ENCODE results near the gene ANO6.
A peak's percentile ranks its signal among the peaks of the same experiment; 100 is the strongest.

ANO6 gene

GRCh38 chr12:45248095-45248494 is 32.2 kb downstream of the ANO6 start:
- H3K4me3 ChIP-seq (ENCODE audit: control insufficient read depth in 1 of 7, extremely low read depth in 1 of 7, insufficient read depth in 4 of 7, low read depth in 2 of 7, low read length in 6 of 7) = no peak overlapping the region
- 100% methylated on average over 1 of the region's 1 CpG for WGBS (ENCODE audit: insufficient coverage)
- H3K27me3 ChIP-seq (replicated peaks in 2 of 5; ENCODE audit: control insufficient read depth in 4 of 5, insufficient read depth in 5 of 5, low read length in 4 of 5) = no peaks in the 10 kb centered on the region
- no peak overlapping the region for H3K27ac ChIP-seq (ENCODE audit: insufficient read depth in 1 of 2, low read depth in 1 of 2, low read length in 2 of 2, poor library complexity in 1 of 2, severe bottlenecking in 2 of 2)
- H3K36me3 ChIP-seq (ENCODE audit: control insufficient read depth in 4 of 4, insufficient read depth in 4 of 4, low read length in 3 of 4) = no peaks in the 10 kb centered on the region
- CTCF ChIA-PET = no interaction called here
- no peak for DNase-seq
- POLR2A ChIA-PET = no interaction called here
- no peaks in the 10 kb centered on the region for H3K4me1 ChIP-seq (ENCODE audit: control extremely low read depth in 1 of 4, control insufficient read depth in 4 of 4, insufficient read depth in 4 of 4, low read length in 3 of 4)
- no peaks in the 10 kb centered on the region for H3K9me3 ChIP-seq (ENCODE audit: control extremely low read depth in 1 of 5, control insufficient read depth in 4 of 5, insufficient read depth in 2 of 5, low read depth in 1 of 5, low read length in 4 of 5)

DNA sequence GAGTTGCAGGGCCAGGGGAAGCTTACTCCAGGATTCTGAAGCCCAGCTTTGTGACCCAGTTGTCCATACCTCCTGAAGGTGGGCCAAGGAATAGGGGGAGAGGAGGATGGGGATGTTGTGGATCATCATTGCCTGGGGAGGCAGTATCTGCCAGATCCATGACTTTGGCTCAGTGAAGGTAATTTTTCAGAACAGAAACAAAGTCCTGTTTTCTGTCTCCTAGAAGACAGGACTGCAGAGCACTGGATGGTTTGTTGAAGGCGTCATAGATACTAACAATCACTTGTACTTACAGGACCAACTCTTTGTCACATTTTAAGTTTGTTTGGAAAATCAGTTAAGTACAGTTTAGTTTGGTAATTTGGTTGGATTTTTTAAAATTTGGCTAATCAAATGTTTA is 38.4 kb downstream of the ANO6 start:
- no peaks in the 10 kb centered on the region for H3K36me3 ChIP-seq (ENCODE audit: control insufficient read depth in 4 of 4, insufficient read depth in 4 of 4, low read length in 3 of 4)
- H3K27ac ChIP-seq (ENCODE audit: insufficient read depth in 1 of 2, low read depth in 1 of 2, low read length in 2 of 2, poor library complexity in 1 of 2, severe bottlenecking in 2 of 2) = no peak overlapping the region
- H3K4me1 ChIP-seq (ENCODE audit: control extremely low read depth in 1 of 4, control insufficient read depth in 4 of 4, insufficient read depth in 4 of 4, low read length in 3 of 4) = peaks cover 9 to 19% (median 13%) of the 10 kb centered on the region in 4 experiments
- H3K9me3 ChIP-seq (ENCODE audit: control extremely low read depth in 1 of 5, control insufficient read depth in 4 of 5, insufficient read depth in 2 of 5, low read depth in 1 of 5, low read length in 4 of 5) = no peaks in the 10 kb centered on the region
- ChIA-PET POLR2A (no interaction called here), CTCF (interaction anchor here (1.1 to 1.3 kb wide), 2 partner anchors 22 to 75 kb away, joined by 3 read pairs; no protein-coding TSS in a partner anchor)
- H3K27me3 ChIP-seq (replicated peaks in 2 of 5; ENCODE audit: control insufficient read depth in 4 of 5, insufficient read depth in 5 of 5, low read length in 4 of 5) = no peaks in the 10 kb centered on the region
- no peak overlapping the region for H3K4me3 ChIP-seq (ENCODE audit: control insufficient read depth in 1 of 7, extremely low read depth in 1 of 7, insufficient read depth in 4 of 7, low read depth in 2 of 7, low read length in 6 of 7)
- WGBS (ENCODE audit: insufficient coverage) = no CpG with 5 or more reads among the region's 1 CpG
- DNase-seq = no peak

- no peak for DNase-seq
- H3K27ac ChIP-seq (ENCODE audit: insufficient read depth in 1 of 2, low read depth in 1 of 2, low read length in 2 of 2, poor library complexity in 1 of 2, severe bottlenecking in 2 of 2) = no peak overlapping the region
- ChIA-PET POLR2A (no interaction called here), CTCF (no interaction called here)
- H3K9me3 ChIP-seq (ENCODE audit: control extremely low read depth in 1 of 5, control insufficient read depth in 4 of 5, insufficient read depth in 2 of 5, low read depth in 1 of 5, low read length in 4 of 5) = no peaks in the 10 kb centered on the region
- peaks cover 15 to 28% (median 20%) of the 10 kb centered on the region in 4 experiments for H3K4me1 ChIP-seq (ENCODE audit: control extremely low read depth in 1 of 4, control insufficient read depth in 4 of 4, insufficient read depth in 4 of 4, low read length in 3 of 4)
- H3K4me3 ChIP-seq (ENCODE audit: control insufficient read depth in 1 of 7, extremely low read depth in 1 of 7, insufficient read depth in 4 of 7, low read depth in 2 of 7, low read length in 6 of 7) = peak overlapping the region in 2 of 7 experiments; percentile 6 to 44
- no peaks in the 10 kb centered on the region for H3K36me3 ChIP-seq (ENCODE audit: control insufficient read depth in 4 of 4, insufficient read depth in 4 of 4, low read length in 3 of 4)
- H3K27me3 ChIP-seq (replicated peaks in 2 of 5; ENCODE audit: control insufficient read depth in 4 of 5, insufficient read depth in 5 of 5, low read length in 4 of 5) = no peaks in the 10 kb centered on the region
These were observed 40.8 kb downstream of the ANO6 start for GRCh38 chr12:45256721-45257120.

GRCh38 chr12:45257185-45257930 is 41.5 kb downstream of the ANO6 start:
- ChIA-PET CTCF (no interaction called here), POLR2A (no interaction called here)
- DNase-seq = peak; percentile 26 to 70 (median 64)
- Histone ChIP-seq H3K27ac (ENCODE audit: insufficient read depth in 1 of 2, low read depth in 1 of 2, low read length in 2 of 2, poor library complexity in 1 of 2, severe bottlenecking in 2 of 2) (no peak overlapping the region), H3K27me3 (replicated peaks in 2 of 5; ENCODE audit: control insufficient read depth in 4 of 5, insufficient read depth in 5 of 5, low read length in 4 of 5) (no peaks in the 10 kb centered on the region), H3K4me3 (ENCODE audit: control insufficient read depth in 1 of 7, extremely low read depth in 1 of 7, insufficient read depth in 4 of 7, low read depth in 2 of 7, low read length in 6 of 7) (peak overlapping the region in 3 of 7 experiments; percentile 6 to 44 (median 26)), H3K4me1 (ENCODE audit: control extremely low read depth in 1 of 4, control insufficient read depth in 4 of 4, insufficient read depth in 4 of 4, low read length in 3 of 4) (peaks cover 15 to 28% (median 20%) of the 10 kb centered on the region in 4 experiments), H3K36me3 (ENCODE audit: control insufficient read depth in 4 of 4, insufficient read depth in 4 of 4, low read length in 3 of 4) (no peaks in the 10 kb centered on the region), H3K9me3 (ENCODE audit: control extremely low read depth in 1 of 5, control insufficient read depth in 4 of 5, insufficient read depth in 2 of 5, low read depth in 1 of 5, low read length in 4 of 5) (no peaks in the 10 kb centered on the region)
- WGBS (ENCODE audit: insufficient coverage) = 29% methylated on average over 4 of the region's 6 CpGs

GRCh38 chr12:45259675-45260074 is 43.8 kb downstream of the ANO6 start:
- Histone ChIP-seq H3K36me3 (ENCODE audit: control insufficient read depth in 4 of 4, insufficient read depth in 4 of 4, low read length in 3 of 4) (no peaks in the 10 kb centered on the region), H3K4me1 (ENCODE audit: control extremely low read depth in 1 of 4, control insufficient read depth in 4 of 4, insufficient read depth in 4 of 4, low read length in 3 of 4) (peaks cover 15 to 28% (median 20%) of the 10 kb centered on the region in 4 experiments), H3K4me3 (ENCODE audit: control insufficient read depth in 1 of 7, extremely low read depth in 1 of 7, insufficient read depth in 4 of 7, low read depth in 2 of 7, low read length in 6 of 7) (no peak overlapping the region), H3K9me3 (ENCODE audit: control extremely low read depth in 1 of 5, control insufficient read depth in 4 of 5, insufficient read depth in 2 of 5, low read depth in 1 of 5, low read length in 4 of 5) (no peaks in the 10 kb centered on the region), H3K27me3 (replicated peaks in 2 of 5; ENCODE audit: control insufficient read depth in 4 of 5, insufficient read depth in 5 of 5, low read length in 4 of 5) (no peaks in the 10 kb centered on the region), H3K27ac (ENCODE audit: insufficient read depth in 1 of 2, low read depth in 1 of 2, low read length in 2 of 2, poor library complexity in 1 of 2, severe bottlenecking in 2 of 2) (no peak overlapping the region)
- WGBS (ENCODE audit: insufficient coverage) = 95% methylated on average over 2 of the region's 3 CpGs
- no peak for DNase-seq
- ChIA-PET CTCF (no interaction called here), POLR2A (no interaction called here)

DNA sequence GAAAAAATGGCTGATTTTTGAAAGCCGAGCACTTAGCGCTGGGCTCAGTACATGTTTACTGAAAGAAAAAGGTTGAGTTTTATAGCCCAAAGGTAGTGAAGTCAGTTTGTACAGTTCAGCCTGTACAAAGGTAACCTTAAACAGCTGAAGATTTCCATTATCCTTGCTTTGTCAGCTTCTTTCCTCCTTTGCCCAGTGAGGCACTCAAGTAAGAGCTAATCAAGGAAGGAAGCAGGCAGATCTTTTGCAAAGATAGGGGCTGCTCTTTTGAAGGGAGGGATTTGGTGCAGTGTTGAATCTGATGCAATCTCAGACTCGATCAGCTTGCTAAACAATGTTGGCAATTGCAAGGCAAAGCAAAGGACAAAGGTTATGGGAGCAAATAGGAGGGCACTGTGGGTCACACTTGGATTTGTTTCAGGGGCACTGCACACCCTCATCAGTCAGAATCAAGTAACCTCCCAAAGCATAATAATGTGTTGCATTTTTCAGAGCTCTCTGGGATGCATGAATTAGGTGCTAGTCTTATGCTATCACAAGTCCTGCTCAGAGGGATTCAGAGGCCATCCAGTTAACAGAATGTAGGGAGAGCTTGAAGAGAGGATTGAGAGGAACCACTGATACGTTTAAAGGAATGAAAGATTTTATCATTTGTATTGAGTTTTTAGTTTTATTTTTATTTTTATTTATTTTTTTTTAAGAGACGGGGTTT is 44.4 kb downstream of the ANO6 start:
- ChIA-PET POLR2A (interaction anchor here (0.6 kb wide), 1 partner anchor 11 kb away, joined by 3 read pairs; no protein-coding TSS in a partner anchor), CTCF (no interaction called here)
- DNase-seq = peak; percentile 10 to 43 (median 33)
- WGBS (ENCODE audit: insufficient coverage) = 100% methylated on average over 1 of the region's 5 CpGs
- Histone ChIP-seq H3K9me3 (ENCODE audit: control extremely low read depth in 1 of 5, control insufficient read depth in 4 of 5, insufficient read depth in 2 of 5, low read depth in 1 of 5, low read length in 4 of 5) (no peaks in the 10 kb centered on the region), H3K27ac (ENCODE audit: insufficient read depth in 1 of 2, low read depth in 1 of 2, low read length in 2 of 2, poor library complexity in 1 of 2, severe bottlenecking in 2 of 2) (no peak overlapping the region), H3K4me1 (ENCODE audit: control extremely low read depth in 1 of 4, control insufficient read depth in 4 of 4, insufficient read depth in 4 of 4, low read length in 3 of 4) (peaks cover 15 to 28% (median 20%) of the 10 kb centered on the region in 4 experiments), H3K4me3 (ENCODE audit: control insufficient read depth in 1 of 7, extremely low read depth in 1 of 7, insufficient read depth in 4 of 7, low read depth in 2 of 7, low read length in 6 of 7) (no peak overlapping the region), H3K36me3 (ENCODE audit: control insufficient read depth in 4 of 4, insufficient read depth in 4 of 4, low read length in 3 of 4) (no peaks in the 10 kb centered on the region), H3K27me3 (replicated peaks in 2 of 5; ENCODE audit: control insufficient read depth in 4 of 5, insufficient read depth in 5 of 5, low read length in 4 of 5) (no peaks in the 10 kb centered on the region)

- Histone ChIP-seq H3K27ac (ENCODE audit: insufficient read depth in 1 of 2, low read depth in 1 of 2, low read length in 2 of 2, poor library complexity in 1 of 2, severe bottlenecking in 2 of 2) (no peak overlapping the region), H3K4me3 (ENCODE audit: control insufficient read depth in 1 of 7, extremely low read depth in 1 of 7, insufficient read depth in 4 of 7, low read depth in 2 of 7, low read length in 6 of 7) (no peak overlapping the region), H3K4me1 (ENCODE audit: control extremely low read depth in 1 of 4, control insufficient read depth in 4 of 4, insufficient read depth in 4 of 4, low read length in 3 of 4) (peaks cover 15 to 28% (median 20%) of the 10 kb centered on the region in 4 experiments), H3K9me3 (ENCODE audit: control extremely low read depth in 1 of 5, control insufficient read depth in 4 of 5, insufficient read depth in 2 of 5, low read depth in 1 of 5, low read length in 4 of 5) (no peaks in the 10 kb centered on the region), H3K36me3 (ENCODE audit: control insufficient read depth in 4 of 4, insufficient read depth in 4 of 4, low read length in 3 of 4) (no peaks in the 10 kb centered on the region), H3K27me3 (replicated peaks in 2 of 5; ENCODE audit: control insufficient read depth in 4 of 5, insufficient read depth in 5 of 5, low read length in 4 of 5) (no peaks in the 10 kb centered on the region)
- ChIA-PET CTCF (no interaction called here), POLR2A (no interaction called here)
- 100% methylated on average over 1 of the region's 4 CpGs for WGBS (ENCODE audit: insufficient coverage)
- no peak for DNase-seq
These were observed 45.0 kb downstream of the ANO6 start for GRCh38 chr12:45260854-45261253.

Data from common myeloid progenitor, CD34-positive (primary cell).